ENCODE measurements around the gene MGAT5B.

The MGAT5B gene

DNA sequence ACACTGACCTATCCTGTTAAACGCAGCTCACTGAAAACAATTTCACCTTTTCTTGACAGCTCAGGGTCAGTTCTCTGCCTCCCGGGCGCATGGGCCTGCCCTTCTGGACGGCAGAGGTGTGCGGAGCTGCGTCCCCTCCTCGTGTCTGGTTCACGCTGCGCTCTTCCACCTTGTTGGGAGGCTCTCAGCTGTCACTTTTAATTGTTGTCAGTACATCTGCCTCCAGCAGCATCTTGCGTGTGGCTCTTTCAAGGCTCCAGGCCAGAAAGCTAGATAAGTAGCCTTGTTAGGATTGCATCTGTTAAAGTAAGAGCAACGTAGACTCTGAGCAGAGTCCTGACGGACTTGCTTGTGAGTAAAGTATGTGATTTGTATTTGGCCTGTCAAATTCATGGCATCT, 59.4 kb downstream of the MGAT5B start:
- DNase-seq (ENCODE audit: low read depth in 2 of 2), result no peak

DNA sequence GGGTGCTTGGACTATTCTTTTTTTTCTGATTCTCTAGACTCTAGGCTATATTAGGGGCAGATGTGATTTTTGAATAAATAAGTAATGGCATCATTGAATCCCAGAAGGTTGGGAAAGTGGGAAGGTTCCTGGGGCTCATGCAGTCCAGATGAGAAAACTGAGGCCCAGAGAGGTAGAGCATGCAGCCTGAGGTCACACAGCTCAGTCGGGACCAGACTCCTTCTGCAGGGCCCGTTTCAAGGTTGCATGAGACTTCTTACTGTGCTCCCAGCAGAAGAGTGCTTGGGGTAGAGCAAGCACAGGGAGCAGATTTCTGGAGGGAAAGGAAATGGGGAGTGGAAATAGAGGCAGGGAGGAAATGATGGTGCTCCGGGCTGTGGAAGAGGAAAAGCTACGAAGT, 59.8 kb downstream of the MGAT5B start:
- no peak for DNase-seq (ENCODE audit: low read depth in 2 of 2)

DNA sequence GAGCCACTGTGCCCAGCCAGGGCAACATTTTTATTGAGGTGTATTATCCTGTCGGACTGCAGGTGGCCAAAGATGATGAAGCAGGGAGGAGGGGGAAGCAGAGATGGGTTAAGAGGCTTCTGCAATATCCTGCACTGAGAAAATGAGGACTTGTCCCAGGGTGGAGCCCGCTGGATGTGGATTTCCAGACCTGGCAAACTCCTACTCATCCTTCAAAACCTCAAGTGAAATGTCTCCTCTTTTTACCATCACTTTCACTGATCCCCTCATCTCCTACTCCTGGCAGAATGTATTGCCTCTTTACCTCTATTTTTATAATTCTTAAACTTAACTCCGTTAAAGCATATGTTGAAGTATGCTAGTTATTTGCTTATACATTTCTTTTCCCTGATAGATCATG, 60.9 kb downstream of the MGAT5B start:
- DNase-seq (ENCODE audit: low read depth in 2 of 2), result no peak

DNA sequence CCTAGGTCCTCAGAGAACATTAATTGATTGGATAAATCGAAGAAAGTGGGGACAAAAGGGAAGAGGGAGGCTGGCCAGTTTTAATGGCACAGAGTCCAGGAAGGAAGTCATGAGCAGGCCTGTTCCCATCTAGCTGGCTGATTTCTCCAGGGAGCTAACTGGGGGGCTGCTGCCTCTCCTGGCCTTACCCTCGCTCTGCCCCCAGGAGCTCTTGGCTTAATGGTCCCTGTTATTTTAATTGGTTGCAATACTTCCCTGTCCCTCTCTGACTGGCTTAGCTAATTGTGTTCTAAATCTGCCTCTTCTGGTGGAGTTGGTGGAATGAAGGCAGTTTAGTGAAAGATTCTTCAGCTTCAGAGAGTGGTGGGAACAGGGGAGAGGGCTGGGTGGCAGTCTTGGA, 61.4 kb downstream of the MGAT5B start:
- no peak for DNase-seq (ENCODE audit: low read depth in 2 of 2)

DNA sequence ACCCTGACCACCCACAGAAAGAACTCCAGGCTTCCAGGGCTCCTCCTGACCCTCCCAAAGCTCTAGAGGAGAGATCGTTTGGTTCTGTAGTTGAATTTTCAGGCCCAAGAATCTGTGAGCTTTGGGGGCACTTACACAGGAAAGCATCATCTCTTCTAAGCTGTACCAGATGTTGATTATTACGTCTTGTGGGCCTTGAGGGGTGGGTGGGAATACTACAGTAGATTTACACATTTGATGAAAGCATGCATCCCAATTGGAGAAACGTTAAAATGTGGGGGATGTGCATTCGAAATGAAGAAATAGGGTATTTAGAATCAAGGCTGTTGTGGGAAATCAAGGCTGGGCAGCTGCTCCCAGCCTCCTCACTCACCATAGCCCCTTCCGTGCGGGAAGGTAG, 61.9 kb downstream of the MGAT5B start:
- DNase-seq (ENCODE audit: low read depth in 2 of 2), result no peak

DNA sequence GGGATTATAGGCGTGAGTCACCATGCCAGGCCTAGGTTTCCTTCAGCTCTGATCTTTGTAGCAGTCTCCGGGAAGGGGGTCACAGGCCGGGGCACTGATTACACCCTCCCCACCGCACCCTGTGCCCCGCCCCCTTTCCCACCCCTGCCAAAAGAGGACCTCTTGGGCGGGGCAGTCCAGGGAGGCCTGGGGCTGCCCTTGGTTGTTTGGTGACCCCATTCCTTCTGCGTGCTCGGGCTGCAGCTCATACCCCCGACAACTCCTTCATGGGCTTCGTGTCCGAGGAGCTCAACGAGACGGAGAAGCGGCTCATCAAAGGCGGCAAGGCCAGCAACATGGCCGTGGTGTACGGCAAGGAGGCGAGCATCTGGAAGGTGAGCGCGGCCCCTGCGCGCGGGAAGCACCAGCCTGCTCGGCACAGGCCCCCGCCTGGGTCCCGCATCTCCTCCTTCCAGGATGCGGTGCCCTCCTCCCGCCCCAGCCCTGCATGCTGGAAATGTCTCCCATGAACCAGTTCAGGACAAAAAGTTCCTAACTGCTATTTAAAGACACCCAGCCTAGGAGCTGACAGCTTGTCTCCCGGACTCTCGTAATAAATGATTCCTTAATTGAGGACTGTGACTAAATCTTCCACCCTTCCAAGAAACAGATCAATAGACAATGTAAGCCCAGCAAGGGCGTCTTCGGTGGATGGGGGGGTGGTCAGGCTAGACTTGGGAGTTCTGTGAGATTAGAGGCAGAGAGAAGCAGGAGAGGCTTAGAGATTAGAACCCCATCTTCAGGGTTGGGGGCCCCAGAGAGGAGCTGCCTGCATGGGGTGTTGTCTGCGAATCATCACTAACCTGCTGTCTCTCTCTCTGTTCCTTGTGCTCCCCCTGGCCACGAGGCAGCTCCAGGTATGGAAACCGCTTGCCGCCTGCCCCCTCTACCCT, 64.5 kb downstream of the MGAT5B start:
- no peak for DNase-seq (ENCODE audit: low read depth in 2 of 2)

- no peak for DNase-seq (ENCODE audit: low read depth in 2 of 2)
These were observed 66.5 kb downstream of the MGAT5B start for GRCh38 chr17:76934561-76935320.

GRCh38 chr17:76935331-76935730, 67.1 kb downstream of the MGAT5B start:
- no peak for DNase-seq (ENCODE audit: low read depth in 2 of 2)

DNA sequence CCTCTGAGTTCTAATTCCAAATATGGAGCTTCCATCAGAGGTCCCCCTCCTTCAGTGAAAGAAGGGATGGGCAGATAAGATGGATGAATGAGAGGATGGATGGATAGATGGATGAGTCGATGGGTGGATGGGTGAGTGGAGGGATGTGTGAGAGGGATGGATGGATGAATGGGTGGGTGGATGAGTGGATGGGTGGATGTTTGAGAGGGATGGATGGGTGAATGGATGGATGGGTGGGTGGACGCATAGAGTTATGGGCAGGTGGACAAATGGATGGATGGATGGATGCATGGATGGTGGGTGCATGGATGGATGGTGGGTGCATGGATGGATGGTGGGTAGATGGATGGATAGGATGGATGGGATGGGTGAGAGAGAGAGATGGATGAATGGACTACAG, 69.0 kb downstream of the MGAT5B start:
- DNase-seq (ENCODE audit: low read depth in 2 of 2), result no peak

DNA sequence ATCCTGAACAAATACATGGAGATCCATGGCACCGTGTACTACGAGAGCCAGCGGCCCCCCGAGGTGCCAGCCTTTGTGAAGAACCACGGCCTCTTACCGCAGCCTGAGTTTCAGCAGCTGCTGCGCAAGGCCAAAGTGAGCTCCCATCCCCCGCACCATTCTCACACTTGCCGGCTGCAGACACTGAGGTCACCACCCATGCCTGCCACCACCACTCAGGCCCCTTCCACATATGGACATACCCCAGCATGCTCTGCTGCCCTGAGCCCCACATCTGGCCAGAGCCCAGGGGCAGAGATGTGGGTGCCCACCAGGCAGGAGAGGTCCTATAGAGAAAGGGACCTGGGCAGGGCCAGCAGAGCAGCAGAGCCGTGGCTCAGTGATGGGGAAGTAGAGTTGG, 69.8 kb downstream of the MGAT5B start:
- no peak for DNase-seq (ENCODE audit: low read depth in 2 of 2)

DNA sequence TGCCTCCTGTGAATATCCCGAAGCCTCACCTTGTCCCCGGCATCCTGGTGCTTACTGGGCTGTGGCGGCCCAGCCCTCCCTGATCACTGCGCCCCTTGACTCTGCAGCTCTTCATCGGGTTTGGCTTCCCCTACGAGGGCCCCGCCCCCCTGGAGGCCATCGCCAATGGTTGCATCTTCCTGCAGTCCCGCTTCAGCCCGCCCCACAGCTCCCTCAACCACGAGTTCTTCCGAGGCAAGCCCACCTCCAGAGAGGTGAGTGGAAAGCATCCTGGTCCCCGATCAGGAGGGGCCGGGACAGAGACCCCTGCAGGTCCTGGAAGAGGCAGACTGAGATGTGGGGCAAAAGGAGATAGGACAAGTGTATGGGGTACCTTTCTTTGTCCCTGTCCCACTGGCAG, 72.1 kb downstream of the MGAT5B start:
- DNase-seq (ENCODE audit: low read depth in 2 of 2), result no peak

DNA sequence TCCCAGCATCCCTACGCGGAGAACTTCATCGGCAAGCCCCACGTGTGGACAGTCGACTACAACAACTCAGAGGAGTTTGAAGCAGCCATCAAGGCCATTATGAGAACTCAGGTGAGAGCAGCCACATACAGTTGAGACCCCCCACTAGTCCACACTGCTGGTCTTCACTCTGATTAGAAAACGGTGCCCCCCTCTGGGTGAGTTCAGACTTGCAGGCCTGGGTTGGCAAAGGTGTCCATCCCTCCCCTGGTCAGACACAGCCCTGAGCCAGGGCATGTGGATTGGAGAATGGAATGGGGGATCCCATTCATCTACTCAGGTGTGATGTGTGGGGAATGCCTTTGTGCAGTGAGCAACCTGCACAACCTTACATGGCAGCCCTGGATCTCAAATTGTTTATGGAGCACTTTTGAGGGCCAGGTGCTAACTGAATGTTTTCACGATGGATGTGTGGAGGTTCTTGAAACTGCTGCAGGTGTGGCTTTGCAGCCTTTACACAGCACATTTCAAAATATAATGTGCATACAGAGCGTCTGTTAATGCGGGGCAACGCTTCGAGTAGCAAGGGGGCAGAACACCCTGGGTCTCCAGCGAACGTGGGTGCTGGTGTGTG, 72.6 kb downstream of the MGAT5B start:
- no peak for DNase-seq (ENCODE audit: low read depth in 2 of 2)

DNA sequence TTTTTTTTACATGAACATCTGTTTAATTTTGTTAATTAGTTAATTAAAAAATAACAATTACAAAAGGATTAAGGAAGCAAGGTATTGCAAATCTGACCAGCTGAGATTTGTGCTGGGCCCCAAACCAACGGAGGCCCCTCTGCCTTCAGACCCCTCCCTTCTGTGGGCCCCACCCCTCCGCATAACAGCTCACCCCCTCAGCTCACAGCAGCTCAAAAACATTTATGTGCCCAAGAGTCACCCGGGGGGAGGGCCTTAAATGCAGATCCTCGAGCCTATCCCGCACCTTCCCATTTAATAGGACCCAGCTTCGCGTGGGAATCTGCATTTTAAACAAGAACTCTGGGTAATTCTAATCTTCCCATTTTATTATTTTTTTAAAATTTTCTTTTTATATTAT, 75.0 kb downstream of the MGAT5B start:
- no peak for DNase-seq (ENCODE audit: low read depth in 2 of 2)

GRCh38 chr17:76943781-76944213, 75.6 kb downstream of the MGAT5B start:
- DNase-seq (ENCODE audit: low read depth in 2 of 2), result no peak

DNA sequence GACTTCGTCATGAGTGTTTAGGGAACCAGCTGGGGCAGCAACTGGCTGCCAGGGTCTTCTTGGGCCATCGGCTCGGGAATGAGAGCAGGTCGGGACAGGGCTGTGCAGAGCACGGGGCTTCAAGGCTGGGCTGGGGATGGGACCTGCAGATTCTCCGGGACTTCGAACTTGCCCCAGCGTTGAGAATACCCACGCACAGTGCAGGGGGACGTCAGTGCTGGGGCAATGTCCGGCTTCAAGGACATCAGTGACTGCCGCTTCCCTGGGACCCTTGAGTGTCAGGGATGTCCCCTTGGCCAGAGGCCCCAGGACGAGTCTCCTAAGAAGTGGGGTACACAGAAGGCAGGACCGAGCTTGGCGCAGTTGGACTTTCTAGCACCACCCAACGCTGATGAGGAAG, 76.3 kb downstream of the MGAT5B start:
- no peak for DNase-seq (ENCODE audit: low read depth in 2 of 2)

GRCh38 chr17:76946111-76946771, 78.0 kb downstream of the MGAT5B start:
- DNase-seq (ENCODE audit: low read depth in 2 of 2), result no peak

GRCh38 chr17:76946772-76947135, 78.5 kb downstream of the MGAT5B start:
- DNase-seq (ENCODE audit: low read depth in 2 of 2), result no peak

DNA sequence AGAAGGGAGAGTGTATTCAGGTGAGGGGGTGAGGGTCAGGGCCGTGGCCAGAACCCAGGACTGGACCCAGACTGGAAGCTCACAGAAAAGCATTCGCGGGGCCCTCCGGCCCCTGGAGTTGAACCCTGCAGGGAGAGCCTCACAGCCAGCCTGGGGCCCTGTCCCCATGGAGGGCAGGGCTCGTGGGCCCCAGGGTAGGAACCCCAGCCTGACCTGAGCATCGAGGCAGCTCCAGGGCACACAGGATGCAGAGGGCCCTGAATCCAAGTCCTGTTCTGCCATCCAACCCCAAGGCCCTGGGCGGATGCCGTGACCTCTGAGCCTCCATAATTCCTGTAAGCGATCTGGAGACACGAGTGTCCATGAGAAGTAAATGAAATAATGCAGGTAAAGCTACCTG, 79.1 kb downstream of the MGAT5B start:
- DNase-seq (ENCODE audit: low read depth in 2 of 2), result no peak

- DNase-seq (ENCODE audit: low read depth in 2 of 2), result no peak
These were observed 79.6 kb downstream of the MGAT5B start for GRCh38 chr17:76947771-76948170.

DNA sequence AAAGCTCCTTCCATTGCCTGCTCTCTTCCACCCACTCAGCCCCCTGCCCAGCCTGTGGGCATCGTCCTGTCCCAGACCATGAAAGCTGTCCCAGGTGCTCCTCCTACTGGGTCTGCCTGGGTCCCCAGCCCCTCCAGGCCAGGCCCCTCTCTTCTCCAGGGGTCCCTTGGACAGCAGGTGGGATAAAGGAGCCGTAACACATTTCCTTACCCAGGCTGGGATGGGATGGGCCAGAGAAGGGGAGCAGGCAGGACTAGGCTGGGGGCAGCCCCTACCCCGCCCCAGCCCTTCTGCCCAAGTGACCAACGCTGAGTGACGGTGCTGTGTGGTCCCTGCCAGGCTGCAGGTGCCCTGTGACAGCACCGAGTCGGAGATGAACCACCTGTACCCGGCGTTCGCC, 80.1 kb downstream of the MGAT5B start:
- no peak for DNase-seq (ENCODE audit: low read depth in 2 of 2)

GRCh38 chr17:76948726-76949342, 80.6 kb downstream of the MGAT5B start:
- DNase-seq (ENCODE audit: low read depth in 2 of 2), result no peak
